ENCODE results near the gene KAT14. TPM values are rescaled to one million over a fixed set of nuclear protein-coding genes. Genes with fewer than 3 reads are reported as not detected.
"Not testable (repeated sequence)": the region's sequence is repeated elsewhere in the genome, so short reads cannot be mapped to it uniquely, and the experiment has no call there.

The KAT14 gene
- total RNA-seq, 2 experiments from 2014 or later = 17.7 to 18.0 TPM

- POLR2A ChIA-PET, H3K36me3 Mint-ChIP-seq, H3K4me1 Mint-ChIP-seq, DNase-seq: not testable (repeated sequence)
- H3K9me3 Mint-ChIP-seq = peaks cover 15% of the 10 kb centered on the region
- peaks cover 20% of the 10 kb centered on the region for H3K27me3 Mint-ChIP-seq
- peak; percentile 66 for ATAC-seq (ENCODE audit: low read depth)
- H3K4me3 Mint-ChIP-seq = peak overlapping the region; percentile 41
- H3K27ac Mint-ChIP-seq = peak overlapping the region; percentile 74
These were observed 9.1 kb upstream of the KAT14 start for GRCh38 chr20:18128574-18128973.

- Mint-ChIP-seq H3K4me3 (no peak overlapping the region), H3K36me3 (peaks cover 6% of the 10 kb centered on the region), H3K27me3 (peaks cover 20% of the 10 kb centered on the region), H3K27ac (no peak overlapping the region), H3K4me1 (peaks cover 11% of the 10 kb centered on the region), H3K9me3 (peaks cover 7% of the 10 kb centered on the region)
- ATAC-seq (ENCODE audit: low read depth) (no peak), DNase-seq (no peak)
- POLR2A ChIA-PET = no interaction called here
These were observed 5.0 kb upstream of the KAT14 start for GRCh38 chr20:18132663-18133062.

- H3K4me3 Mint-ChIP-seq = no peak overlapping the region
- H3K9me3 Mint-ChIP-seq = peaks cover 6% of the 10 kb centered on the region
- peaks cover 7% of the 10 kb centered on the region for H3K4me1 Mint-ChIP-seq
- H3K27me3 Mint-ChIP-seq = peaks cover 20% of the 10 kb centered on the region
- POLR2A ChIA-PET = no interaction called here
- no peak for ATAC-seq (ENCODE audit: low read depth)
- no peak for DNase-seq
- H3K36me3 Mint-ChIP-seq = peaks cover 2% of the 10 kb centered on the region
- no peak overlapping the region for H3K27ac Mint-ChIP-seq
These were observed 3.7 kb upstream of the KAT14 start for GRCh38 chr20:18133962-18134361.

- DNase-seq (no peak), ATAC-seq (ENCODE audit: low read depth) (no peak)
- Mint-ChIP-seq H3K4me3 (peak overlapping the region; percentile 90), H3K27ac (peak overlapping the region; percentile 84), H3K9me3 (no peaks in the 10 kb centered on the region), H3K4me1 (peaks cover 20% of the 10 kb centered on the region), H3K27me3 (peaks cover 12% of the 10 kb centered on the region), H3K36me3 (peaks cover 9% of the 10 kb centered on the region)
- POLR2A ChIA-PET = interaction anchor here (0.8 to 2.6 kb wide), 9 partner anchors 8 to 1914 kb away, joined by 3 to 24 read pairs (median 4); partner anchors contain the start of genes CFAP61, CRNKL1, MGME1 and SNX5
These were observed 561 bp downstream of the KAT14 start for GRCh38 chr20:18138266-18138582.

GRCh38 chr20:18138639-18139583 is 1.2 kb downstream of the KAT14 start:
- peaks cover 18% of the 10 kb centered on the region for H3K4me1 Mint-ChIP-seq
- DNase-seq (no peak), ATAC-seq (ENCODE audit: low read depth) (no peak)
- peak overlapping the region; percentile 84 for H3K27ac Mint-ChIP-seq
- no peaks in the 10 kb centered on the region for H3K9me3 Mint-ChIP-seq
- H3K36me3 Mint-ChIP-seq = peaks cover 9% of the 10 kb centered on the region
- H3K4me3 Mint-ChIP-seq = peak overlapping the region; percentile 90
- H3K27me3 Mint-ChIP-seq = peaks cover 9% of the 10 kb centered on the region
- POLR2A ChIA-PET = interaction anchor here (1.0 to 2.6 kb wide), 8 partner anchors 8 to 1913 kb away, joined by 3 to 24 read pairs (median 4); partner anchors contain the start of genes CFAP61, CRNKL1, MGME1 and SNX5

- Mint-ChIP-seq H3K4me1 (peaks cover 21% of the 10 kb centered on the region), H3K27me3 (peaks cover 6% of the 10 kb centered on the region)
These were observed 2.2 kb downstream of the KAT14 start for GRCh38 chr20:18139832-18140231.

GRCh38 chr20:18144541-18145099 is 7.0 kb downstream of the KAT14 start:
- Mint-ChIP-seq H3K4me1 (peaks cover 10% of the 10 kb centered on the region), H3K36me3 (peaks cover 20% of the 10 kb centered on the region), H3K4me3 (no peak overlapping the region), H3K27me3 (no peaks in the 10 kb centered on the region), H3K9me3 (no peaks in the 10 kb centered on the region), H3K27ac (no peak overlapping the region)
- DNase-seq = no peak
- ATAC-seq (ENCODE audit: low read depth) = no peak
- POLR2A ChIA-PET = no interaction called here

More at GRCh38 chr20:18139832-18140231, 2.2 kb downstream of the KAT14 start:
- Mint-ChIP-seq H3K9me3 (no peaks in the 10 kb centered on the region), H3K4me3 (peak overlapping the region; percentile 90), H3K36me3 (peaks cover 15% of the 10 kb centered on the region), H3K27ac (peak overlapping the region; percentile 47)
- ATAC-seq (ENCODE audit: low read depth) (no peak), DNase-seq (no peak)
- POLR2A ChIA-PET = no interaction called here

GRCh38 chr20:18154342-18154741 is 16.7 kb downstream of the KAT14 start:
- no peaks in the 10 kb centered on the region for H3K9me3 Mint-ChIP-seq
- no peaks in the 10 kb centered on the region for H3K27me3 Mint-ChIP-seq
- peaks cover 4% of the 10 kb centered on the region for H3K36me3 Mint-ChIP-seq
- no peaks in the 10 kb centered on the region for H3K4me1 Mint-ChIP-seq
- DNase-seq (no peak), ATAC-seq (ENCODE audit: low read depth) (no peak)
- H3K27ac Mint-ChIP-seq = no peak overlapping the region
- POLR2A ChIA-PET = no interaction called here
- no peak overlapping the region for H3K4me3 Mint-ChIP-seq

- H3K9me3 Mint-ChIP-seq = no peaks in the 10 kb centered on the region
- no peak overlapping the region for H3K27ac Mint-ChIP-seq
- H3K27me3 Mint-ChIP-seq = no peaks in the 10 kb centered on the region
- ATAC-seq (ENCODE audit: low read depth) (no peak), DNase-seq (no peak)
- H3K36me3 Mint-ChIP-seq = peaks cover 4% of the 10 kb centered on the region
- POLR2A ChIA-PET = no interaction called here
- no peak overlapping the region for H3K4me3 Mint-ChIP-seq
- H3K4me1 Mint-ChIP-seq = no peaks in the 10 kb centered on the region
These were observed 18.4 kb downstream of the KAT14 start for GRCh38 chr20:18156045-18156444.

GRCh38 chr20:18164356-18164755 is 26.7 kb downstream of the KAT14 start:
- Mint-ChIP-seq H3K27me3 (no peaks in the 10 kb centered on the region), H3K9me3 (no peaks in the 10 kb centered on the region), H3K4me3 (no peak overlapping the region), H3K4me1 (peaks cover 18% of the 10 kb centered on the region), H3K36me3 (peaks cover 25% of the 10 kb centered on the region), H3K27ac (no peak overlapping the region)
- ATAC-seq (ENCODE audit: low read depth) = no peak
- no peak for DNase-seq
- POLR2A ChIA-PET = interaction anchor here (0.6 to 0.7 kb wide), 2 partner anchors 27 to 137 kb away, joined by 3 read pairs; partner anchors contain the start of genes KAT14 and PET117

- peak overlapping the region; percentile 47 for H3K4me3 Mint-ChIP-seq
- H3K36me3 Mint-ChIP-seq = peaks cover 32% of the 10 kb centered on the region
- H3K27me3 Mint-ChIP-seq = no peaks in the 10 kb centered on the region
- H3K27ac Mint-ChIP-seq = peak overlapping the region; percentile 65
- H3K4me1 Mint-ChIP-seq = peaks cover 18% of the 10 kb centered on the region
- H3K9me3 Mint-ChIP-seq = no peaks in the 10 kb centered on the region
- ATAC-seq (ENCODE audit: low read depth) (peak; percentile 52), DNase-seq (no peak)
- POLR2A ChIA-PET = no interaction called here
These were observed 27.9 kb downstream of the KAT14 start for GRCh38 chr20:18165553-18165952.

- Mint-ChIP-seq H3K36me3 (peaks cover 38% of the 10 kb centered on the region), H3K4me1 (peaks cover 18% of the 10 kb centered on the region), H3K4me3 (peak overlapping the region; percentile 2), H3K9me3 (peaks cover 3% of the 10 kb centered on the region), H3K27me3 (no peaks in the 10 kb centered on the region), H3K27ac (peak overlapping the region; percentile 65)
- DNase-seq (no peak), ATAC-seq (ENCODE audit: low read depth) (no peak)
- POLR2A ChIA-PET = no interaction called here
These were observed 28.7 kb downstream of the KAT14 start for GRCh38 chr20:18166241-18166881.

GRCh38 chr20:18166950-18167349 is 29.3 kb downstream of the KAT14 start:
- Mint-ChIP-seq H3K4me3 (no peak overlapping the region), H3K4me1 (peaks cover 18% of the 10 kb centered on the region), H3K27ac (peak overlapping the region; percentile 7), H3K36me3 (peaks cover 42% of the 10 kb centered on the region), H3K27me3 (no peaks in the 10 kb centered on the region), H3K9me3 (peaks cover 3% of the 10 kb centered on the region)
- no peak for ATAC-seq (ENCODE audit: low read depth)
- POLR2A ChIA-PET = no interaction called here
- DNase-seq = no peak

Measured in activated naive CD8-positive, alpha-beta T cell treated with anti-CD3 and anti-CD28 coated beads, Interleukin-2, amount 10 ng/mL, durations not matched to agents 7 days and 5 days (primary cell).